Glomerular endothelial cell (primary cell): Measurements from ENCODE around the gene OR56A3. TPM values are rescaled to one million over a fixed set of nuclear protein-coding genes. Genes with fewer than 3 reads are reported as not detected.
"Not testable (repeated sequence)": the region's sequence is repeated elsewhere in the genome, so short reads cannot be mapped to it uniquely, and the experiment has no call there.

Experiments used
- DNase-seq: peaks from one replicate; pipeline ENCODE4 v3.0.0-alpha.2; 2011; ENCODE audit warnings: low read depth, low spot score; ENCODE audit errors: extremely low read depth
- total RNA-seq: library from RNA; depleted of rRNA; stranded (reverse); fragments of >200 nt; gene quantifications from 2 replicates; pipeline ENCODE4 v1.2.3, GENCODE V29; 2015

The OR56A3 gene
- not detected in 2 replicates for total RNA-seq

- DNase-seq, result no peak
Observed at GRCh38 chr11:5941951-5942350, at the start of gene OR56A3. OR56A3 (plus strand) TSS chr11:5942251; CDS start chr11:5947347, 5,096 bp downstream.

GRCh38 chr11:5892908-5893307 is 49.1 kb upstream of the OR56A3 start, which contains the start of gene OR52E5:
OR52E5 (plus strand) TSS chr11:5893208; CDS start chr11:5900777, 7,569 bp downstream.
- no peak for DNase-seq

- no peak for DNase-seq
Observed at GRCh38 chr11:5899534-5899933, 42.5 kb upstream of the OR56A3 start.

GRCh38 chr11:5910540-5910939 is 31.5 kb upstream of the OR56A3 start:
- no peak for DNase-seq

- no peak for DNase-seq
Observed at GRCh38 chr11:5922749-5923426, 19.2 kb upstream of the OR56A3 start.

GRCh38 chr11:5923427-5923776 is 18.6 kb upstream of the OR56A3 start:
- DNase-seq, result no peak

- no peak for DNase-seq
Observed at GRCh38 chr11:5923794-5924193, 18.3 kb upstream of the OR56A3 start.

- no peak for DNase-seq
Observed at GRCh38 chr11:5928271-5928670, 13.8 kb upstream of the OR56A3 start.

GRCh38 chr11:5928811-5929210 is 13.2 kb upstream of the OR56A3 start:
- DNase-seq, result no peak

- DNase-seq, result no peak
Observed at GRCh38 chr11:5929571-5930368, 12.3 kb upstream of the OR56A3 start.

- no peak for DNase-seq
Observed at GRCh38 chr11:5930614-5931013, 11.4 kb upstream of the OR56A3 start.

- no peak for DNase-seq
Observed at GRCh38 chr11:5931061-5931460, 11.0 kb upstream of the OR56A3 start.

- no peak for DNase-seq
Observed at GRCh38 chr11:5932671-5933070, 9.4 kb upstream of the OR56A3 start.

- DNase-seq, result no peak
Observed at GRCh38 chr11:5933116-5933515, 8.9 kb upstream of the OR56A3 start.

- no peak for DNase-seq
Observed at GRCh38 chr11:5937868-5938602, 4.0 kb upstream of the OR56A3 start.

GRCh38 chr11:5938603-5938965 is 3.5 kb upstream of the OR56A3 start:
- DNase-seq, result no peak

GRCh38 chr11:5940748-5941147 is 1.3 kb upstream of the OR56A3 start:
- DNase-seq, result no peak

- DNase-seq, result no peak
Observed at GRCh38 chr11:5955586-5955985, 13.5 kb downstream of the OR56A3 start.

GRCh38 chr11:5960704-5961320 is 18.8 kb downstream of the OR56A3 start:
- DNase-seq, result not testable (repeated sequence)

GRCh38 chr11:5966958-5967357 is 24.9 kb downstream of the OR56A3 start:
- DNase-seq, result no peak

GRCh38 chr11:5967708-5968107 is 25.7 kb downstream of the OR56A3 start:
- no peak for DNase-seq
